Neural progenitor cell (in vitro differentiated cells): ENCODE data around the gene SCARF2. TPM values are rescaled to one million over a fixed set of nuclear protein-coding genes. Genes with fewer than 3 reads are reported as not detected.

Experiments used
- DNase-seq: peaks from one replicate; pipeline ENCODE4 v3.0.0-alpha.2; 2016; ENCODE audit warnings: low spot score
- H2AFZ ChIP-seq: fragments of 200-600 bp; sonication (generic); replicated peaks from 2 replicates; pipeline ENCODE4 v1.6.1; 2016; ENCODE audit warnings: antibody characterized with exemption
- H3F3A ChIP-seq: fragments of 200-600 bp; sonication (generic); 2 replicates; pipeline ENCODE4 v1.6.1; 2016; ENCODE audit warnings: antibody characterized with exemption, low read depth
- H3K27ac ChIP-seq: fragments of 200-600 bp; sonication (generic); 2 replicates; pipeline ENCODE4 v1.5.1; 2016; ENCODE audit warnings: mild to moderate bottlenecking
- H3K27me3 ChIP-seq: fragments of 200-600 bp; sonication (generic); 2 replicates; pipeline ENCODE4 v1.6.1; 2016; ENCODE audit warnings: mild to moderate bottlenecking, moderate library complexity
- H3K36me3 ChIP-seq: fragments of 200-600 bp; sonication (generic); 2 replicates; pipeline ENCODE4 v1.5.1; 2016
- H3K4me1 ChIP-seq: fragments of 200-600 bp; sonication (generic); 2 replicates; pipeline ENCODE4 v1.6.1; 2016; ENCODE audit warnings: mixed run types
- H3K4me2 ChIP-seq: fragments of 200-600 bp; sonication (generic); 2 replicates; pipeline ENCODE4 v1.6.1; 2016
- H3K4me3 ChIP-seq: fragments of 200-600 bp; sonication (generic); 2 replicates; pipeline ENCODE4 v1.5.1; 2016
- H3K79me2 ChIP-seq: fragments of 200-600 bp; sonication (generic); 2 replicates; pipeline ENCODE4 v1.6.1; 2016; ENCODE audit warnings: low read depth
- H3K9ac ChIP-seq: fragments of 200-600 bp; sonication (generic); 2 replicates; pipeline ENCODE4 v1.6.1; 2016
- H3K9me3 ChIP-seq: fragments of 200-600 bp; sonication (generic); 2 replicates; pipeline ENCODE4 v1.5.1; 2016; ENCODE audit warnings: low read depth
- H4K20me1 ChIP-seq: fragments of 200-600 bp; sonication (generic); 2 replicates; pipeline ENCODE4 v1.6.1; 2016; ENCODE audit warnings: low read depth
- H3K27ac Mint-ChIP-seq: 3 replicates; pipeline ENCODE4 v1.8.0; 2021; ENCODE audit warnings: mixed read lengths
- H3K27me3 Mint-ChIP-seq: 2 replicates; pipeline ENCODE4 v1.8.0; 2022; ENCODE audit warnings: low read depth, mild to moderate bottlenecking, inconsistent platforms, moderate library complexity, mixed read lengths; ENCODE audit not compliant: insufficient read depth
- H3K36me3 Mint-ChIP-seq: 3 replicates; pipeline ENCODE4 v1.8.0; 2021; ENCODE audit warnings: mixed read lengths
- H3K4me1 Mint-ChIP-seq: 3 replicates; pipeline ENCODE4 v1.8.0; 2021; ENCODE audit warnings: mixed read lengths
- H3K4me3 Mint-ChIP-seq: 3 replicates; pipeline ENCODE4 v1.8.0; 2021; ENCODE audit warnings: mild to moderate bottlenecking, moderate library complexity, mixed read lengths
- H3K9me3 Mint-ChIP-seq: 3 replicates; pipeline ENCODE4 v1.8.0; 2020; ENCODE audit warnings: mixed read lengths
- EZH2 ChIP-seq: fragments of 200-600 bp; sonication (generic); IDR thresholded peaks from 2 replicates; pipeline ENCODE4 v1.6.1; 2017; ENCODE audit warnings: antibody characterized with exemption, mild to moderate bottlenecking, moderate library complexity
- EZH2phosphoT487 ChIP-seq: fragments of 200-600 bp; sonication (generic); IDR thresholded peaks from 2 replicates; pipeline ENCODE4 v1.6.1; 2017; ENCODE audit warnings: antibody characterized with exemption
- total RNA-seq: library from RNA; depleted of rRNA; stranded (reverse); fragments of >200 nt; gene quantifications from 2 replicates; pipeline ENCODE4 v1.2.3, GENCODE V29; 2015; ENCODE audit warnings: low replicate concordance
- TF ChIP-seq, protein P1 (sequence below): fragments of 200-600 bp; sonication (generic); IDR thresholded peaks from 2 replicates; pipeline ENCODE4 v1.5.1; 2017; ENCODE audit warnings: antibody characterized with exemption, mild to moderate bottlenecking

The SCARF2 gene
- total RNA-seq, 1 donor from 2014 or later: 0.22 TPM

DNA sequence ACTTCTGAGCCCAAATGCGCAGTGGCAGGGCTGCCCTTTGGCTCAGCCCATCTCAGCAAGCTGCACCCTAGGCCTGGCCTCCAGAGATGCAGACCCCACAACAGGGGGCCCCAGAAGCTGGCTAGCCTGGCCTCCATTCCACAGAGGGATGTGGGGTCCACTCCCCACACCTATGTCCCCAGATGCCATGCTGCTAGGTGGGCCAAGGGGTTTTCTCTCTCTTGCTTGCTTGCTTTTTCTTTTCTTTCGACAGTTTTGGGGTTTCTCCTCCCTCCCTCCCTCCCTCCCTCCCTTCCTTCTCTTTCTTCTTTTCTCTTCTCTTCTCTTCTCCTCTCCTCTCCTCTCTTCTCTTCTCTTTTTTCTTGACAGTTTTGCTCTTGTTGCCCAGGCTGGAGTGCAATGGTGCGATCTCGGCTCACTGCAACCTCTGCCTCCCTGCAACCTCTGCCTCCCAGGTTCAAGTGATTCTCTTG lies 9.6 kb downstream of the SCARF2 start:
- peaks cover 18% of the 10 kb centered on the region for H3K4me1 Mint-ChIP-seq
- Histone ChIP-seq H3F3A (peaks cover 9% of the 10 kb centered on the region), H3K4me2 (no peak overlapping the region), H3K27me3 (peaks cover 61% of the 10 kb centered on the region), H3K9me3 (no peaks in the 10 kb centered on the region), H3K27ac (no peak overlapping the region), H4K20me1 (peaks cover 48% of the 10 kb centered on the region), H3K4me3 (no peak overlapping the region), H3K4me1 (no peaks in the 10 kb centered on the region), H2AFZ (no peak overlapping the region), H3K9ac (no peak overlapping the region), H3K79me2 (no peaks in the 10 kb centered on the region), H3K36me3 (no peaks in the 10 kb centered on the region)
- no peak overlapping the region for H3K4me3 Mint-ChIP-seq
- no peak overlapping the region for H3K27ac Mint-ChIP-seq
- no peak for DNase-seq
- peaks cover 2% of the 10 kb centered on the region for H3K9me3 Mint-ChIP-seq
- H3K27me3 Mint-ChIP-seq: peaks cover 38% of the 10 kb centered on the region
- H3K36me3 Mint-ChIP-seq: peaks cover 8% of the 10 kb centered on the region
- TF ChIP-seq, protein P1, sequence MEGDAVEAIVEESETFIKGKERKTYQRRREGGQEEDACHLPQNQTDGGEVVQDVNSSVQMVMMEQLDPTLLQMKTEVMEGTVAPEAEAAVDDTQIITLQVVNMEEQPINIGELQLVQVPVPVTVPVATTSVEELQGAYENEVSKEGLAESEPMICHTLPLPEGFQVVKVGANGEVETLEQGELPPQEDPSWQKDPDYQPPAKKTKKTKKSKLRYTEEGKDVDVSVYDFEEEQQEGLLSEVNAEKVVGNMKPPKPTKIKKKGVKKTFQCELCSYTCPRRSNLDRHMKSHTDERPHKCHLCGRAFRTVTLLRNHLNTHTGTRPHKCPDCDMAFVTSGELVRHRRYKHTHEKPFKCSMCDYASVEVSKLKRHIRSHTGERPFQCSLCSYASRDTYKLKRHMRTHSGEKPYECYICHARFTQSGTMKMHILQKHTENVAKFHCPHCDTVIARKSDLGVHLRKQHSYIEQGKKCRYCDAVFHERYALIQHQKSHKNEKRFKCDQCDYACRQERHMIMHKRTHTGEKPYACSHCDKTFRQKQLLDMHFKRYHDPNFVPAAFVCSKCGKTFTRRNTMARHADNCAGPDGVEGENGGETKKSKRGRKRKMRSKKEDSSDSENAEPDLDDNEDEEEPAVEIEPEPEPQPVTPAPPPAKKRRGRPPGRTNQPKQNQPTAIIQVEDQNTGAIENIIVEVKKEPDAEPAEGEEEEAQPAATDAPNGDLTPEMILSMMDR: no peak
- no peak for TF ChIP-seq EZH2
- no peak for TF ChIP-seq EZH2phosphoT487

DNA sequence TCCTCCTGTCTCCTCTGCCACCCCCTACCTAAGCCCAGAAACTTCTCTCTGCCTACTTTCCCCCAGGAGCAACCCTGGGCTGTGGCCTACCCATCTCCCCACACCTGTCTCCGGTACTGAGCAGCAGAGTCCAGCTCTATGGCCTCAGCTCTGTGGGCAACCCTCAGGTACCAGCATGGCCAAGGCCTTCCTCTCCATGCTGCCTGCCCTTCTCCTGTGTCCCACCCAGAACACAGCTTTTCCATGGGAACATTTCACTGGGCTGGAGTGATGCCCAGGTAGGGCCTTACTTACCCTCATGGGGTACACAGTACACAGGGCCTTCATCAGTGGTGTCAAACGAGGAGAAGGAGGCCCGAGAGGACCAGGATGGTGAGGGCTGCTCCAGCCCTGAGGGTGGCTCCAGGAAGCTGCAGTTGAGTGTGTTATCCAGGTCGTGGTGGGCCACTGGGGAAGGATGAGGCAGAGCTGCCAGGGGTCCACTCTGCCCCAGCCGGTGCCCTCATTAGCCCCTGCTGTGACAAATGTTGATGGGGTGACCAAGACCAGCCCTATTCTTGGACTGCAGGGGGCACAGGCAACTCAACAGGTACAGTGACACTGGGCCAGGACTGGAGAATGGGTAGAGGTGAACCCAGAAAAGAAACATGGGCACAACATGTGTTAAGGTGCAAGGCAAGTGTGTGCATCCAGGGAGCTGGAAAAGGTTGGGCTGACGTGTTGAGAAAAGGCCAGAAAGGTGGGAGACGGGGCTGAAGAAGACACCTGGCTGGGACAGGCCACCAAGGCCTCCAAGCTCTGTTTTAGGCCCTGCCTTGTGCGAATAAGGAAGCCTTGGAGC lies 10.3 kb downstream of the SCARF2 start:
- Histone ChIP-seq H3K4me1 (no peaks in the 10 kb centered on the region), H3K4me2 (no peak overlapping the region), H3K27ac (no peak overlapping the region), H3K9ac (no peak overlapping the region), H3K79me2 (no peaks in the 10 kb centered on the region), H3K4me3 (no peak overlapping the region), H2AFZ (no peak overlapping the region), H3K9me3 (no peaks in the 10 kb centered on the region), H3K36me3 (no peaks in the 10 kb centered on the region), H3F3A (peaks cover 3% of the 10 kb centered on the region), H3K27me3 (peaks cover 54% of the 10 kb centered on the region), H4K20me1 (peaks cover 41% of the 10 kb centered on the region)
- Mint-ChIP-seq H3K36me3 (peaks cover 8% of the 10 kb centered on the region), H3K4me1 (peaks cover 17% of the 10 kb centered on the region), H3K27ac (no peak overlapping the region), H3K9me3 (peaks cover 2% of the 10 kb centered on the region), H3K27me3 (peaks cover 31% of the 10 kb centered on the region), H3K4me3 (no peak overlapping the region)
- TF ChIP-seq EZH2 (no peak), EZH2phosphoT487 (no peak)
- TF ChIP-seq, protein P1: no peak
- DNase-seq: no peak

DNA sequence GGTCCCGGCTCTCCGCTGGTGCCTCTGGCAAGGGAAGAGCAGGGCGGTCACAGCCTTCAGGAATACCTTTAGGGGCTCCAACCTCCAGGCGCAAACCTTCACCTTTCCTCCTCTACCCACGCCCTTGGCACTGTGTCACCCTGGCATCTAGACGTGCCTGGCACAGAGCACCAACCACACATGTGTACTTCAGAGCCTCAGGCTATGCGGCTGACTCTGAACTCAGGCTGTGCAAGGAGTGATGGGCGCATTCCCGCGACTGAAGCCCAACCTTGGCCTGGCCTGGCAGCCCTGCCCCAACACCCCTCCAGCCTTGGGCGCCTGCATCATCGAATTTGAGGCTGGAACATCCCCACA lies 11.4 kb downstream of the SCARF2 start:
- H3K9me3 ChIP-seq: no peaks in the 10 kb centered on the region
- H4K20me1 ChIP-seq: peaks cover 30% of the 10 kb centered on the region
- no peak for DNase-seq
- no peaks in the 10 kb centered on the region for H3K79me2 ChIP-seq
- peaks cover 8% of the 10 kb centered on the region for H3K36me3 Mint-ChIP-seq
- H3K27me3 Mint-ChIP-seq: peaks cover 23% of the 10 kb centered on the region
- H3K4me3 Mint-ChIP-seq: no peak overlapping the region
- no peak overlapping the region for H3K27ac Mint-ChIP-seq
- no peaks in the 10 kb centered on the region for H3K36me3 ChIP-seq
- no peak overlapping the region for H3K27ac ChIP-seq
- no peak overlapping the region for H2AFZ ChIP-seq
- peaks cover 11% of the 10 kb centered on the region for H3K4me1 Mint-ChIP-seq
- H3K4me2 ChIP-seq: no peak overlapping the region
- no peaks in the 10 kb centered on the region for H3F3A ChIP-seq
- H3K4me1 ChIP-seq: no peaks in the 10 kb centered on the region
- no peak overlapping the region for H3K9ac ChIP-seq
- H3K9me3 Mint-ChIP-seq: peaks cover 2% of the 10 kb centered on the region
- H3K27me3 ChIP-seq: peaks cover 44% of the 10 kb centered on the region
- H3K4me3 ChIP-seq: no peak overlapping the region
- TF ChIP-seq, protein P1: no peak
- no peak for TF ChIP-seq EZH2
- TF ChIP-seq EZH2phosphoT487: no peak
